GM23248 (cell line): ENCODE data around the gene ARSG.

Experiments used
- EZH2 ChIP-seq: fragments of 200-600 bp; sonication (generic); IDR thresholded peaks from 2 replicates; pipeline ENCODE4 v1.6.1; 2018; ENCODE audit warnings: antibody characterized with exemption, mild to moderate bottlenecking; ENCODE audit not compliant: insufficient read depth, poor library complexity, severe bottlenecking
- EZH2phosphoT487 ChIP-seq: fragments of 200-600 bp; sonication (generic); IDR thresholded peaks from 2 replicates; pipeline ENCODE4 v1.6.1; 2018; ENCODE audit warnings: antibody characterized with exemption, moderate library complexity, mild to moderate bottlenecking, low read depth; ENCODE audit not compliant: insufficient read depth

DNA sequence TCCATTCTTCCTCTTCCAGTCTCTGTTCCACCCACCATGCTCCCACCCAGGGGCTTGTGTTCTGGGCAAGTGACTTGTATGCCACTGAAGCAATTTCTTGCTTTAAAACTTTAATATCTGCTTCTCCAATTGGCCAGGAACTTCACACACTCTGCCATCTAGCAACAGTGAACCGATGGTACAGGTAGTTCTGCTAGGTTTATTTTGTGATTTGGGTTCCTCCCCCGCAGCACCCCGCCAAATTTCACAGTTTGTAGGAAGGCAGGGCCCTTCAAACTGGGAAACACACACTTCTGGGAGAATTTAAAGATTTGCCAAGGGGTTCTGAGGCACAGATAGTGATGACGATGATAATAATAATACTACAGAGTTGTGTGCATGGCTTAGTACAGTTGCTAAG, 3.3 kb downstream of the ARSG start:
- no peak for TF ChIP-seq EZH2
- no peak for TF ChIP-seq EZH2phosphoT487
